IMR-90 (cell line): ENCODE results near the gene KLHL30. TPM values are rescaled to one million over a fixed set of nuclear protein-coding genes. Genes with fewer than 3 reads are reported as not detected.

ENCODE experiments used
- ATAC-seq: fragments of 200-7000 bp; cut with Tn5 transposase; 2 replicates; pipeline ENCODE4 v1.9.1; 2020; ENCODE audit warnings: low read depth, mild to moderate bottlenecking, moderate library complexity
- BruUV-seq: library from RNA; stranded (reverse); fragments of 400-500 nt; replicated peaks from 2 replicates; lab custom pipeline; 2021; lab: Mats Ljungman, UMichigan
- CTCF ChIA-PET: fragments of 300-600 bp; formaldehyde crosslinking; extraction: SDS; loops from one replicate; lab custom pipeline; 2021; ENCODE audit warnings: antibody characterized with exemption; lab: Yijun Ruan, JAX
- POLR2A ChIA-PET: fragments of 300-600 bp; sonication (Branson Sonifier 250); formaldehyde crosslinking; loops from one replicate; lab custom pipeline; 2022; ENCODE audit warnings: antibody characterized with exemption; ENCODE audit not compliant: unreplicated experiment; lab: Charles Lee
- DNase-seq: peaks from one replicate; pipeline ENCODE4 v3.0.0; 2013
- H2AFZ ChIP-seq: replicated peaks from 2 replicates; pipeline ENCODE3; 2013; ENCODE audit warnings: low read length, mild to moderate bottlenecking; ENCODE audit not compliant: poor library complexity
- H2AK5ac ChIP-seq: 2 replicates; pipeline ENCODE4 v1.6.1; 2013; ENCODE audit warnings: low read depth, low read length, inconsistent platforms
- H2AK9ac ChIP-seq: replicated peaks from 2 replicates; pipeline ENCODE3; 2013; ENCODE audit warnings: mild to moderate bottlenecking, low read depth, low read length, moderate library complexity; ENCODE audit not compliant: poor library complexity
- H2BK120ac ChIP-seq: 2 replicates; pipeline ENCODE4 v1.6.1; 2013; ENCODE audit warnings: low read depth, low read length, inconsistent platforms
- H2BK15ac ChIP-seq: 3 replicates; pipeline ENCODE4 v1.6.1; 2013; ENCODE audit warnings: low read depth, low read length, inconsistent platforms
- H2BK20ac ChIP-seq: 2 replicates; pipeline ENCODE4 v1.6.1; 2013; ENCODE audit warnings: low read depth, mild to moderate bottlenecking, inconsistent platforms, low read length, moderate library complexity
- H2BK5ac ChIP-seq: 2 replicates; pipeline ENCODE4 v1.6.1; 2013; ENCODE audit warnings: mild to moderate bottlenecking, low read depth, low read length, inconsistent platforms; ENCODE audit not compliant: poor library complexity, severe bottlenecking
- H3K14ac ChIP-seq: replicated peaks from 2 replicates; pipeline ENCODE4 v1.6.1; 2013; ENCODE audit warnings: low read depth, low read length, inconsistent platforms
- H3K18ac ChIP-seq: 2 replicates; pipeline ENCODE4 v1.6.1; 2013; ENCODE audit warnings: low read depth, low read length, control low read depth
- H3K23ac ChIP-seq: 2 replicates; pipeline ENCODE4 v1.6.1; 2013; ENCODE audit warnings: low read depth, low read length, inconsistent platforms
- H3K27ac ChIP-seq: 2 replicates; pipeline ENCODE4 v1.5.1; 2013; ENCODE audit warnings: mild to moderate bottlenecking, control low read depth, low read length; ENCODE audit not compliant: insufficient read depth
- H3K27me3 ChIP-seq: 2 replicates; pipeline ENCODE4 v1.6.1; 2013; ENCODE audit warnings: low read length; ENCODE audit not compliant: control insufficient read depth, insufficient read depth
- H3K36me3 ChIP-seq: 2 replicates; pipeline ENCODE4 v1.6.1; 2013; ENCODE audit warnings: low read length, mixed read lengths; ENCODE audit not compliant: control insufficient read depth, insufficient read depth
- H3K4ac ChIP-seq: 2 replicates; pipeline ENCODE4 v1.6.1; 2013; ENCODE audit warnings: low read depth, low read length, inconsistent platforms
- H3K4me1 ChIP-seq: 2 replicates; pipeline ENCODE4 v1.6.1; 2013; ENCODE audit warnings: low read length, mixed read lengths; ENCODE audit not compliant: control insufficient read depth, insufficient read depth
- H3K4me2 ChIP-seq: 2 replicates; pipeline ENCODE4 v1.6.1; 2013; ENCODE audit warnings: low read depth, mild to moderate bottlenecking, control low read depth, low read length, moderate library complexity
- H3K4me3 ChIP-seq: 2 replicates; pipeline ENCODE4 v1.5.1; 2013; ENCODE audit warnings: low read depth, mild to moderate bottlenecking, control low read depth, low read length, moderate library complexity; ENCODE audit not compliant: insufficient read depth
- H3K56ac ChIP-seq: 2 replicates; pipeline ENCODE4 v1.6.1; 2013; ENCODE audit warnings: low read length, inconsistent platforms; ENCODE audit not compliant: insufficient read depth; ENCODE audit errors: extremely low read depth
- H3K79me1 ChIP-seq, 2 experiments: 2 replicates each; pipeline ENCODE4 v1.6.1; 2013; ENCODE audit warnings: low read length in 2 of 2, inconsistent platforms in 1 of 2, low read depth in 1 of 2
- H3K9ac ChIP-seq: 2 replicates; pipeline ENCODE4 v1.6.1; 2013; ENCODE audit warnings: low read depth, low read length, control low read depth
- H3K9me1 ChIP-seq: 2 replicates; pipeline ENCODE4 v1.6.1; 2013; ENCODE audit warnings: low read length, inconsistent platforms; ENCODE audit not compliant: insufficient read depth
- H3K9me3 ChIP-seq: 2 replicates; pipeline ENCODE4 v1.6.1; 2013; ENCODE audit warnings: low read length; ENCODE audit not compliant: control insufficient read depth, insufficient read depth
- H4K20me1 ChIP-seq: 2 replicates; pipeline ENCODE4 v1.6.1; 2013; ENCODE audit warnings: low read length, inconsistent platforms; ENCODE audit not compliant: insufficient read depth
- H4K5ac ChIP-seq: 2 replicates; pipeline ENCODE4 v1.6.1; 2013; ENCODE audit warnings: mild to moderate bottlenecking, low read depth, low read length, control low read depth
- H4K8ac ChIP-seq, 2 experiments: 2 replicates each; pipeline ENCODE4 v1.6.1; 2013; ENCODE audit warnings: low read depth in 2 of 2, low read length in 2 of 2, control low read depth in 1 of 2, inconsistent platforms in 1 of 2
- H4K91ac ChIP-seq: 2 replicates; pipeline ENCODE4 v1.6.1; 2013; ENCODE audit warnings: low read depth, low read length, inconsistent platforms; ENCODE audit not compliant: insufficient read depth
- CEBPB ChIP-seq: IDR thresholded peaks from 2 replicates; pipeline ENCODE4 v1.6.1; 2012; ENCODE audit warnings: low read depth, low read length, improper control_type of control experiment
- FOS ChIP-seq: fragments of 150-350 bp; IDR thresholded peaks from 2 replicates; pipeline ENCODE4 v1.6.1; 2016; ENCODE audit warnings: low read depth, low read length
- MAFK ChIP-seq: IDR thresholded peaks from 2 replicates; pipeline ENCODE4 v1.6.1; 2012; ENCODE audit warnings: low read depth, low read length, improper control_type of control experiment
- MAZ ChIP-seq: IDR thresholded peaks from 2 replicates; pipeline ENCODE4 v1.6.1; 2012; ENCODE audit warnings: low read depth, mild to moderate bottlenecking, low read length, improper control_type of control experiment, moderate library complexity, borderline replicate concordance
- MXI1 ChIP-seq: IDR thresholded peaks from 2 replicates; pipeline ENCODE4 v1.6.1; 2012; ENCODE audit warnings: low read depth, mild to moderate bottlenecking, low read length, moderate library complexity, borderline replicate concordance
- RCOR1 ChIP-seq: IDR thresholded peaks from 2 replicates; pipeline ENCODE4 v1.6.1; 2012; ENCODE audit warnings: mild to moderate bottlenecking, low read length, improper control_type of control experiment; ENCODE audit not compliant: insufficient replicate concordance
- RFX5 ChIP-seq: IDR thresholded peaks from 2 replicates; pipeline ENCODE4 v1.8.0; 2012; ENCODE audit warnings: low read depth, mild to moderate bottlenecking, low read length, moderate library complexity
- WGBS, 2 experiments: methylation state at CpG; one replicate each; pipeline versions ENCODE4 v1.1.5 to v1.1.7; 2013; ENCODE audit warnings: missing lambda C conversion rate in 2 of 2; ENCODE audit not compliant: insufficient read length in 1 of 2; ENCODE audit errors: extremely low coverage in 2 of 2; 5-methylcytosine and 5-hydroxymethylcytosine counted together
- dilution Hi-C: fragments of 300-500 bp; cut with HindIII; formaldehyde crosslinking; loops from one replicate; pipeline ENCODE4 v1.14.3; 2018; ENCODE audit warnings: low sequenced_read_pairs; ENCODE audit not compliant: unreplicated experiment
- in situ Hi-C: fragments of 300-500 bp; cut with MboI; formaldehyde crosslinking; loops from 3 replicates; pipeline ENCODE4 v1.14.3; 2019; ENCODE audit warnings: low sequenced_read_pairs, inconsistent platforms, mixed read lengths
- intact Hi-C: fragments of 100-400 bp; cut with micrococcal nuclease; formaldehyde crosslinking; loops from 2 replicates; pipeline ENCODE4 v1.10.0; 2022
- polyA plus RNA-seq, 3 experiments: library from polyadenylated mRNA; depleted of rRNA; stranded (reverse); fragments of >200 nt; gene quantifications; 2 replicates each; pipeline ENCODE4 v1.2.3, GENCODE V29; 2012; ENCODE audit warnings: low replicate concordance in 1 of 3
- total RNA-seq: library from RNA; depleted of rRNA; stranded (reverse); fragments of >200 nt; gene quantifications from 2 replicates; pipeline ENCODE4 v1.2.3, GENCODE V29; 2012
- TF ChIP-seq, protein P1 (sequence below): conservative IDR thresholded peaks from 2 replicates; pipeline ENCODE4 v1.5.1; 2012; ENCODE audit warnings: mild to moderate bottlenecking, low read depth, low read length, improper control_type of control experiment
- TF ChIP-seq, protein P2 (sequence below): fragments of 150-350 bp; IDR thresholded peaks from 2 replicates; pipeline ENCODE4 v1.6.1; 2016; ENCODE audit warnings: low read depth, mild to moderate bottlenecking, low read length, moderate library complexity, borderline replicate concordance

The KLHL30 gene
- total and polyA plus RNA-seq, 2 of the 4 experiments (the other 2 are of a cell fraction) = under 0.01 to 0.03 TPM

DNA sequence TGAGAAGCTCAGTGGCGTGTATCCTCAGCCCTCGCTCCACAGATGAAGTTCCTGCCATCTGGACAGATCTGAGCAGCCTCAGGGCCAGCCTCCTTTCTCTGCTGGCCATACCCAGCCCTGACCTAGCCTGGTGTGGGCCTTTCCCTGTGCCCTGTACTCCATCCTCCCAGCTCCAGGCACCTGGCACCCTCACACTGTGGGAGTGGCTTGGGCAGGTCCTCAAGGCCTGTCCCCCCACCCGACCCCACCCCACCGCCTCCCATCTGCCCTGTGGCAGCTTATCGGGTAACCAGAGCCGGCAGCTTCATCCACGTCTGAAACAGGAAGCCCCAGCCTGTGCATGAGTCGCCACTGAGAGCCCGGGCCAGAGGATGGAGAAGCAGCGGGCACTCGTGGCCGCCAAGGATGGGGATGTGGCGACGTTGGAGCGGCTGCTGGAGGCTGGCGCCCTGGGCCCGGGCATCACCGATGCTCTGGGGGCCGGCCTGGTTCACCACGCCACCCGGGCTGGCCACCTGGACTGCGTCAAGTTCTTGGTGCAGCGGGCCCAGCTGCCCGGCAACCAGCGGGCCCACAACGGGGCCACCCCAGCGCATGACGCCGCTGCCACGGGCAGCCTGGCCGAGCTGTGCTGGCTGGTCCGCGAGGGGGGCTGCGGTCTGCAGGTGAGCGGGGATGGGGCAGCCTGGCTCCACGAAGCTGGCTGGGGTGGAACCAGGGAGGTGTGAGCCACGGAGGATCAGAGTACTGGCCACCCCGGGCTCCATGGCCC, 38.2 kb upstream of the KLHL30 start, which contains the start of gene ESPNL (continued):
- no peak for TF ChIP-seq RFX5

GRCh38 chr2:238100821-238101771, 37.4 kb upstream of the KLHL30 start:
- Histone ChIP-seq H2AFZ (no peak overlapping the region), H2AK5ac (no peak overlapping the region), H2BK20ac (no peak overlapping the region), H3K18ac (no peak overlapping the region), H3K79me1 (no peaks in the 10 kb centered on the region), H2AK9ac (no peak overlapping the region), H4K20me1 (no peaks in the 10 kb centered on the region), H4K8ac (no peak overlapping the region), H3K23ac (no peak overlapping the region), H3K36me3 (no peaks in the 10 kb centered on the region), H2BK120ac (no peak overlapping the region), H2BK15ac (no peak overlapping the region), H3K9ac (no peak overlapping the region), H3K9me1 (no peaks in the 10 kb centered on the region), H3K27me3 (no peaks in the 10 kb centered on the region; the same call in 1 of the 2 replicates), H3K14ac (no peak overlapping the region), H2BK5ac (no peak overlapping the region), H3K4me2 (no peak overlapping the region), H4K91ac (no peak overlapping the region), H3K4me1 (no peaks in the 10 kb centered on the region), H3K4me3 (no peak overlapping the region), H3K9me3 (no peaks in the 10 kb centered on the region), H3K56ac (no peak overlapping the region), H3K4ac (no peak overlapping the region), H3K27ac (no peak overlapping the region), H4K5ac (no peak overlapping the region)
- no TSS peak for BruUV-seq
- in situ Hi-C loops = no loop called here
- ATAC-seq (no peak), DNase-seq (no peak)
- ChIA-PET CTCF (interaction anchor here (0.6 kb wide), 1 partner anchor 11 kb away, joined by 3 read pairs; no protein-coding TSS in a partner anchor), POLR2A (interaction anchor here (0.6 kb wide), 1 partner anchor 11 kb away, joined by 3 read pairs; no protein-coding TSS in a partner anchor)
- intact Hi-C loops = no loop called here
- TF ChIP-seq RCOR1 (no peak), FOS (no peak), CEBPB (no peak), MXI1 (no peak), MAFK (no peak), MAZ (no peak)
- TF ChIP-seq, protein P1, sequence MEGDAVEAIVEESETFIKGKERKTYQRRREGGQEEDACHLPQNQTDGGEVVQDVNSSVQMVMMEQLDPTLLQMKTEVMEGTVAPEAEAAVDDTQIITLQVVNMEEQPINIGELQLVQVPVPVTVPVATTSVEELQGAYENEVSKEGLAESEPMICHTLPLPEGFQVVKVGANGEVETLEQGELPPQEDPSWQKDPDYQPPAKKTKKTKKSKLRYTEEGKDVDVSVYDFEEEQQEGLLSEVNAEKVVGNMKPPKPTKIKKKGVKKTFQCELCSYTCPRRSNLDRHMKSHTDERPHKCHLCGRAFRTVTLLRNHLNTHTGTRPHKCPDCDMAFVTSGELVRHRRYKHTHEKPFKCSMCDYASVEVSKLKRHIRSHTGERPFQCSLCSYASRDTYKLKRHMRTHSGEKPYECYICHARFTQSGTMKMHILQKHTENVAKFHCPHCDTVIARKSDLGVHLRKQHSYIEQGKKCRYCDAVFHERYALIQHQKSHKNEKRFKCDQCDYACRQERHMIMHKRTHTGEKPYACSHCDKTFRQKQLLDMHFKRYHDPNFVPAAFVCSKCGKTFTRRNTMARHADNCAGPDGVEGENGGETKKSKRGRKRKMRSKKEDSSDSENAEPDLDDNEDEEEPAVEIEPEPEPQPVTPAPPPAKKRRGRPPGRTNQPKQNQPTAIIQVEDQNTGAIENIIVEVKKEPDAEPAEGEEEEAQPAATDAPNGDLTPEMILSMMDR = no peak
- TF ChIP-seq, protein P2, sequence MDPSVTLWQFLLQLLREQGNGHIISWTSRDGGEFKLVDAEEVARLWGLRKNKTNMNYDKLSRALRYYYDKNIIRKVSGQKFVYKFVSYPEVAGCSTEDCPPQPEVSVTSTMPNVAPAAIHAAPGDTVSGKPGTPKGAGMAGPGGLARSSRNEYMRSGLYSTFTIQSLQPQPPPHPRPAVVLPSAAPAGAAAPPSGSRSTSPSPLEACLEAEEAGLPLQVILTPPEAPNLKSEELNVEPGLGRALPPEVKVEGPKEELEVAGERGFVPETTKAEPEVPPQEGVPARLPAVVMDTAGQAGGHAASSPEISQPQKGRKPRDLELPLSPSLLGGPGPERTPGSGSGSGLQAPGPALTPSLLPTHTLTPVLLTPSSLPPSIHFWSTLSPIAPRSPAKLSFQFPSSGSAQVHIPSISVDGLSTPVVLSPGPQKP = no peak
- dilution Hi-C loops = no loop called here
- 78% methylated on average over 18 of the region's 28 CpGs; no CpG with 5 or more reads in 1 of the 2 experiments for WGBS, 2 experiments
